ENCODE results near the gene CAMK2G. TPM values are rescaled to one million over a fixed set of nuclear protein-coding genes. Genes with fewer than 3 reads are reported as not detected.
"Not testable (repeated sequence)": the region's sequence is repeated elsewhere in the genome, so short reads cannot be mapped to it uniquely, and the experiment has no call there.

The CAMK2G gene
- total RNA-seq, 1 experiment from 2014 or later, result 147 TPM

DNA sequence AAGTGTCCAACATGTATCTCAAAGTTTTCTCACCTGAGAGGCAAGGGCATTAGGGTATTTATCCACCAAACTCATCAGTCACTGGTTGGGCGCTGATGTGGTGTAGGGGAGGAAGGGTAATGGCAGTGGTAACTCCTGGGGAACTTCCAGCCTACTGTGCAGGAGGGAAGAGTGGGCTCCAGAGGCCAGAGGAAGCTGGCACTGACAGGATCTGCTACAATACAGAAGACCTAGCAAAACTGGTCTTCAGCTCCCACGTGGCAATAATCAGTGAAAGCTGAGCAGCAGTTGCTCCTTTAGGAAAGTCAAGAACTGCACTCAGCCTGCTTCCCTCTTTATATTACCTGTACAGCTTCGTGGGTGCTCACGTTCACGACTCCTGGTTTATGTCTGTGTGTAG, 17.2 kb upstream of the CAMK2G start:
- H3K27ac ChIP-seq, result peak overlapping the region; percentile 97
- CTCF ChIA-PET, result interaction anchor here (0.5 to 1.0 kb wide), 6 partner anchors 49 to 339 kb away, joined by 3 to 4 read pairs (median 3); no protein-coding TSS in a partner anchor

DNA sequence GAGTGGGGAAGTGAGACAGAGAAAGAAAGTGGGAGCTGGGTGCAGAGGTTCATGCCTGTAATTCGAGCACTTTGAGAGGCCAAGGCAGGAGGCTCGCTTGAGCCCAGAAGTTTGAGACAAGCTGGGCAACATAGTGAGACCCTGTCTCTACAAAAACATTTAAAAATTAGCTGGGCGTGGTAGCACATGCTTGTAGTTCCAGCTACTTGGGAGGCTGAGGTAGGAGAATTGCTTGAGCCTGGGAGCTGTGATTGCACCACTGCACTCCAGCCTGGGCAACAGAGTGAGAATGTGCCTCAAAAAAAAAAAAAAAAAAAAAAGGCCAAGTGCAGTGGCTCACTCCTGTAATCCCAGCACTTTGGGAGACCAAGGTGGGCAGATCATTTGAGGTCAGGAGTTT, 16.5 kb upstream of the CAMK2G start:
- H3K9me2 ChIP-seq (ENCODE audit: insufficient read depth); H4K20me1 ChIP-seq (ENCODE audit: insufficient read depth); DNase-seq; intact Hi-C loops (cut with micrococcal nuclease; ENCODE audit: unreplicated experiment); H3K9me3 ChIP-seq (ENCODE audit: insufficient read depth, low read depth); BruUV-seq (replicated peaks); H3K4me3 ChIP-seq; H3K27me3 ChIP-seq (ENCODE audit: insufficient read depth, low read depth); H2AFZ ChIP-seq; H3K36me3 ChIP-seq (ENCODE audit: low read depth); H3K79me2 ChIP-seq (ENCODE audit: low read depth): not testable (repeated sequence)
- CTCF ChIA-PET, result interaction anchor here (0.5 to 1.0 kb wide), 3 partner anchors 49 to 113 kb away, joined by 3 to 4 read pairs (median 3); no protein-coding TSS in a partner anchor
- Histone ChIP-seq H3K27ac (peak overlapping the region; percentile 97), H3K4me2 (0 out of 2 replicates have a peak overlapping the region, but pooled peaks have one; percentile 90), H3F3A (ENCODE audit: insufficient read depth, low read depth) (peaks cover 79% of the 10 kb centered on the region), H3K4me1 (replicated peaks; ENCODE audit: insufficient read depth) (peaks cover 100% of the 10 kb centered on the region)
- POLR2A ChIA-PET (ENCODE audit: unreplicated experiment), result interaction anchor here (0.7 to 1.2 kb wide), 2 partner anchors 16 to 76 kb away, joined by 6 to 16 read pairs; no protein-coding TSS in a partner anchor

More for the DNA sequence above, 17.2 kb upstream of the CAMK2G start:
- peaks cover 100% of the 10 kb centered on the region for H3K4me1 ChIP-seq (replicated peaks; ENCODE audit: insufficient read depth)
- TF ChIP-seq, protein P1, sequence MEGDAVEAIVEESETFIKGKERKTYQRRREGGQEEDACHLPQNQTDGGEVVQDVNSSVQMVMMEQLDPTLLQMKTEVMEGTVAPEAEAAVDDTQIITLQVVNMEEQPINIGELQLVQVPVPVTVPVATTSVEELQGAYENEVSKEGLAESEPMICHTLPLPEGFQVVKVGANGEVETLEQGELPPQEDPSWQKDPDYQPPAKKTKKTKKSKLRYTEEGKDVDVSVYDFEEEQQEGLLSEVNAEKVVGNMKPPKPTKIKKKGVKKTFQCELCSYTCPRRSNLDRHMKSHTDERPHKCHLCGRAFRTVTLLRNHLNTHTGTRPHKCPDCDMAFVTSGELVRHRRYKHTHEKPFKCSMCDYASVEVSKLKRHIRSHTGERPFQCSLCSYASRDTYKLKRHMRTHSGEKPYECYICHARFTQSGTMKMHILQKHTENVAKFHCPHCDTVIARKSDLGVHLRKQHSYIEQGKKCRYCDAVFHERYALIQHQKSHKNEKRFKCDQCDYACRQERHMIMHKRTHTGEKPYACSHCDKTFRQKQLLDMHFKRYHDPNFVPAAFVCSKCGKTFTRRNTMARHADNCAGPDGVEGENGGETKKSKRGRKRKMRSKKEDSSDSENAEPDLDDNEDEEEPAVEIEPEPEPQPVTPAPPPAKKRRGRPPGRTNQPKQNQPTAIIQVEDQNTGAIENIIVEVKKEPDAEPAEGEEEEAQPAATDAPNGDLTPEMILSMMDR (conservative IDR thresholded peaks at IDR 0.05), result no peak
- TF ChIP-seq EZH2 (IDR thresholded peaks at IDR 0.05; ENCODE audit: low read depth), result no peak
- 0 out of 2 replicates have a peak overlapping the region, but pooled peaks have one; percentile 90 for H3K4me2 ChIP-seq
- intact Hi-C loops (cut with micrococcal nuclease; ENCODE audit: unreplicated experiment), result no loop called here
- H3F3A ChIP-seq (ENCODE audit: insufficient read depth, low read depth), result peaks cover 75% of the 10 kb centered on the region
- POLR2A ChIA-PET (ENCODE audit: unreplicated experiment), result interaction anchor here (0.6 to 1.2 kb wide), 3 partner anchors 14 to 75 kb away, joined by 6 to 16 read pairs (median 6); no protein-coding TSS in a partner anchor
- H4K20me1 ChIP-seq (ENCODE audit: insufficient read depth), result no peaks in the 10 kb centered on the region
- H3K79me2 ChIP-seq (ENCODE audit: low read depth), result no peaks in the 10 kb centered on the region
- H2AFZ ChIP-seq, result no peak overlapping the region
- no peaks in the 10 kb centered on the region for H3K27me3 ChIP-seq (ENCODE audit: insufficient read depth, low read depth)
- no peak for DNase-seq
- no TSS peak for BruUV-seq (replicated peaks)
- no peak overlapping the region for H3K4me3 ChIP-seq
- H3K9me2 ChIP-seq (ENCODE audit: insufficient read depth), result no peaks in the 10 kb centered on the region
- H3K36me3 ChIP-seq (ENCODE audit: low read depth), result no peaks in the 10 kb centered on the region
- H3K9me3 ChIP-seq (ENCODE audit: insufficient read depth, low read depth), result no peaks in the 10 kb centered on the region

DNA sequence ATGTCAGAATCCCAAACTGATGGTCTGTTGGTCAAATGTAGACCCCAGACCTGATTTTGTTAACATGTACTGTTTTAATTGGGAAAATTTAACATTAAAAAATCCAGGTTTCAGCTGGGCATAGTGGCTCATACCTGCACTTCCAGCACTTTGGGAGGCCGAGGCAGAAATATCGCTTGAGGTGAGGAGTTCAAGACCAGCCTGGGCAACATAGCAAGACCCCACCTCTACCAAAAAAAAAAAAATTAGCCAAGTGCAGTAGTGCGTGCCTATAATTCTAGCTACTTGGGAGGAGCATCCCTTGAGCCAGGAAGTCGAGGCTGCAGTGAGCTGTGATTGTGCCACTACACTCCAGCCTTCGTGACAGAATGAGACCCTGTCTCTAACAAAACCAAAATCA, 15.9 kb upstream of the CAMK2G start:
- intact Hi-C loops (cut with micrococcal nuclease; ENCODE audit: unreplicated experiment), result no loop called here
- Histone ChIP-seq H3K79me2 (ENCODE audit: low read depth) (no peaks in the 10 kb centered on the region), H3K9me3 (ENCODE audit: insufficient read depth, low read depth) (no peaks in the 10 kb centered on the region), H3K27ac (peak overlapping the region; percentile 97), H3K9me2 (ENCODE audit: insufficient read depth) (no peaks in the 10 kb centered on the region), H3F3A (ENCODE audit: insufficient read depth, low read depth) (peaks cover 77% of the 10 kb centered on the region), H2AFZ (no peak overlapping the region), H3K36me3 (ENCODE audit: low read depth) (no peaks in the 10 kb centered on the region), H3K4me2 (peak overlapping the region; percentile 90; the same call in 1 of the 2 replicates), H3K27me3 (ENCODE audit: insufficient read depth, low read depth) (no peaks in the 10 kb centered on the region), H4K20me1 (ENCODE audit: insufficient read depth) (no peaks in the 10 kb centered on the region), H3K4me1 (replicated peaks; ENCODE audit: insufficient read depth) (peaks cover 95% of the 10 kb centered on the region), H3K4me3 (no peak overlapping the region)
- BruUV-seq (replicated peaks), result TSS peak; percentile 26
- ChIA-PET CTCF (no interaction called here), POLR2A (ENCODE audit: unreplicated experiment) (interaction anchor here (4.0 kb wide), 1 partner anchor 9 kb away, joined by 87 read pairs; no protein-coding TSS in a partner anchor)
- TF ChIP-seq, protein P1 (conservative IDR thresholded peaks at IDR 0.05), result no peak
- no peak for TF ChIP-seq EZH2 (IDR thresholded peaks at IDR 0.05; ENCODE audit: low read depth)
- DNase-seq, result no peak

GRCh38 chr10:73889416-73889815, 15.1 kb upstream of the CAMK2G start:
- peaks cover 68% of the 10 kb centered on the region for H3F3A ChIP-seq (ENCODE audit: insufficient read depth, low read depth)
- peaks cover 86% of the 10 kb centered on the region for H3K4me1 ChIP-seq (replicated peaks; ENCODE audit: insufficient read depth)
- H3K4me2 ChIP-seq, result peak overlapping the region; percentile 90
- not testable (repeated sequence) for H3K9me2 ChIP-seq (ENCODE audit: insufficient read depth); H3K36me3 ChIP-seq (ENCODE audit: low read depth); H3K27me3 ChIP-seq (ENCODE audit: insufficient read depth, low read depth); DNase-seq; H2AFZ ChIP-seq; H3K9me3 ChIP-seq (ENCODE audit: insufficient read depth, low read depth); H4K20me1 ChIP-seq (ENCODE audit: insufficient read depth); BruUV-seq (replicated peaks); H3K4me3 ChIP-seq; H3K79me2 ChIP-seq (ENCODE audit: low read depth)
- ChIA-PET POLR2A (ENCODE audit: unreplicated experiment) (interaction anchor here (0.5 to 4.0 kb wide), 8 partner anchors 10 to 167 kb away, joined by 3 to 87 read pairs (median 10); partner anchors contain the start of gene VCL), CTCF (interaction anchor here (0.6 to 4.4 kb wide), 4 partner anchors 17 to 171 kb away, joined by 3 to 58 read pairs (median 12); no protein-coding TSS in a partner anchor)
- peak overlapping the region; percentile 97 for H3K27ac ChIP-seq
- intact Hi-C loops (cut with micrococcal nuclease; ENCODE audit: unreplicated experiment), result loop anchor here (1.0 to 10.0 kb wide), 5 partner anchors 10 to 1345 kb away; partner anchors contain the start of gene COMTD1
